ENCODE measurements around the gene FLII.

FLII gene

GRCh38 chr17:18235743-18236256 lies 22.7 kb downstream of the FLII start:
- Histone ChIP-seq H3K36me3 (ENCODE audit: control insufficient read depth, low read depth, low read length) (peaks cover 66% of the 10 kb centered on the region), H3K9me3 (ENCODE audit: control insufficient read depth, low read depth, low read length) (no peaks in the 10 kb centered on the region), H3K4me1 (ENCODE audit: control insufficient read depth, low read depth, low read length) (peaks cover 3% of the 10 kb centered on the region), H3K9ac (ENCODE audit: low read length) (no peak overlapping the region), H3K4me3 (ENCODE audit: low read length) (no peak overlapping the region), H3K27me3 (ENCODE audit: control insufficient read depth, insufficient read depth, low read length) (no peaks in the 10 kb centered on the region), H3K27ac (ENCODE audit: low read length) (no peak overlapping the region)

- peaks cover 6% of the 10 kb centered on the region for H3K4me1 ChIP-seq (ENCODE audit: control insufficient read depth, low read depth, low read length)
- H3K27me3 ChIP-seq (ENCODE audit: control insufficient read depth, insufficient read depth, low read length): no peaks in the 10 kb centered on the region
- H3K27ac ChIP-seq (ENCODE audit: low read length): no peak overlapping the region
- no peak overlapping the region for H3K9ac ChIP-seq (ENCODE audit: low read length)
- H3K36me3 ChIP-seq (ENCODE audit: control insufficient read depth, low read depth, low read length): peaks cover 59% of the 10 kb centered on the region
- no peak overlapping the region for H3K4me3 ChIP-seq (ENCODE audit: low read length)
- no peaks in the 10 kb centered on the region for H3K9me3 ChIP-seq (ENCODE audit: control insufficient read depth, low read depth, low read length)
These were observed 23.6 kb downstream of the FLII start for GRCh38 chr17:18234853-18235380.

GRCh38 chr17:18233803-18234518 lies 24.6 kb downstream of the FLII start:
- Histone ChIP-seq H3K4me1 (ENCODE audit: control insufficient read depth, low read depth, low read length) (peaks cover 6% of the 10 kb centered on the region), H3K27me3 (ENCODE audit: control insufficient read depth, insufficient read depth, low read length) (no peaks in the 10 kb centered on the region), H3K4me3 (ENCODE audit: low read length) (no peak overlapping the region), H3K9me3 (ENCODE audit: control insufficient read depth, low read depth, low read length) (no peaks in the 10 kb centered on the region), H3K27ac (ENCODE audit: low read length) (no peak overlapping the region), H3K9ac (ENCODE audit: low read length) (no peak overlapping the region), H3K36me3 (ENCODE audit: control insufficient read depth, low read depth, low read length) (peaks cover 54% of the 10 kb centered on the region)

- Histone ChIP-seq H3K36me3 (ENCODE audit: control insufficient read depth, low read depth, low read length) (peaks cover 31% of the 10 kb centered on the region), H3K4me3 (ENCODE audit: low read length) (no peak overlapping the region)
These were observed 27.4 kb downstream of the FLII start for GRCh38 chr17:18231164-18231563.

GRCh38 chr17:18230288-18231141 lies 28.0 kb downstream of the FLII start:
- no peak overlapping the region for H3K4me3 ChIP-seq (ENCODE audit: low read length)
- peaks cover 6% of the 10 kb centered on the region for H3K4me1 ChIP-seq (ENCODE audit: control insufficient read depth, low read depth, low read length)
- H3K36me3 ChIP-seq (ENCODE audit: control insufficient read depth, low read depth, low read length): peaks cover 28% of the 10 kb centered on the region
- no peaks in the 10 kb centered on the region for H3K27me3 ChIP-seq (ENCODE audit: control insufficient read depth, insufficient read depth, low read length)
- H3K9me3 ChIP-seq (ENCODE audit: control insufficient read depth, low read depth, low read length): no peaks in the 10 kb centered on the region
- no peak overlapping the region for H3K27ac ChIP-seq (ENCODE audit: low read length)
- no peak overlapping the region for H3K9ac ChIP-seq (ENCODE audit: low read length)

More at GRCh38 chr17:18231164-18231563, 27.4 kb downstream of the FLII start:
- Histone ChIP-seq H3K27me3 (ENCODE audit: control insufficient read depth, insufficient read depth, low read length) (no peaks in the 10 kb centered on the region), H3K4me1 (ENCODE audit: control insufficient read depth, low read depth, low read length) (peaks cover 6% of the 10 kb centered on the region), H3K9ac (ENCODE audit: low read length) (no peak overlapping the region), H3K27ac (ENCODE audit: low read length) (no peak overlapping the region), H3K9me3 (ENCODE audit: control insufficient read depth, low read depth, low read length) (no peaks in the 10 kb centered on the region)

- no peak overlapping the region for H3K4me3 ChIP-seq (ENCODE audit: low read length)
- no peaks in the 10 kb centered on the region for H3K9me3 ChIP-seq (ENCODE audit: control insufficient read depth, low read depth, low read length)
- no peak overlapping the region for H3K27ac ChIP-seq (ENCODE audit: low read length)
- peaks cover 21% of the 10 kb centered on the region for H3K36me3 ChIP-seq (ENCODE audit: control insufficient read depth, low read depth, low read length)
- no peaks in the 10 kb centered on the region for H3K27me3 ChIP-seq (ENCODE audit: control insufficient read depth, insufficient read depth, low read length)
- no peak overlapping the region for H3K9ac ChIP-seq (ENCODE audit: low read length)
- peaks cover 6% of the 10 kb centered on the region for H3K4me1 ChIP-seq (ENCODE audit: control insufficient read depth, low read depth, low read length)
These were observed 28.8 kb downstream of the FLII start for GRCh38 chr17:18229771-18230170.

GRCh38 chr17:18229254-18229653 lies 29.3 kb downstream of the FLII start:
- Histone ChIP-seq H3K36me3 (ENCODE audit: control insufficient read depth, low read depth, low read length) (peaks cover 16% of the 10 kb centered on the region), H3K9ac (ENCODE audit: low read length) (no peak overlapping the region), H3K27me3 (ENCODE audit: control insufficient read depth, insufficient read depth, low read length) (no peaks in the 10 kb centered on the region), H3K4me3 (ENCODE audit: low read length) (no peak overlapping the region), H3K4me1 (ENCODE audit: control insufficient read depth, low read depth, low read length) (peaks cover 8% of the 10 kb centered on the region), H3K27ac (ENCODE audit: low read length) (no peak overlapping the region), H3K9me3 (ENCODE audit: control insufficient read depth, low read depth, low read length) (no peaks in the 10 kb centered on the region)

GRCh38 chr17:18228176-18228682 lies 30.3 kb downstream of the FLII start:
- H3K27me3 ChIP-seq (ENCODE audit: control insufficient read depth, insufficient read depth, low read length): no peaks in the 10 kb centered on the region
- H3K4me3 ChIP-seq (ENCODE audit: low read length): no peak overlapping the region
- no peak overlapping the region for H3K9ac ChIP-seq (ENCODE audit: low read length)
- H3K36me3 ChIP-seq (ENCODE audit: control insufficient read depth, low read depth, low read length): peaks cover 5% of the 10 kb centered on the region
- H3K27ac ChIP-seq (ENCODE audit: low read length): no peak overlapping the region
- peaks cover 12% of the 10 kb centered on the region for H3K4me1 ChIP-seq (ENCODE audit: control insufficient read depth, low read depth, low read length)
- H3K9me3 ChIP-seq (ENCODE audit: control insufficient read depth, low read depth, low read length): no peaks in the 10 kb centered on the region

- Histone ChIP-seq H3K36me3 (ENCODE audit: control insufficient read depth, low read depth, low read length) (peaks cover 3% of the 10 kb centered on the region), H3K4me3 (ENCODE audit: low read length) (no peak overlapping the region), H3K9me3 (ENCODE audit: control insufficient read depth, low read depth, low read length) (no peaks in the 10 kb centered on the region), H3K9ac (ENCODE audit: low read length) (no peak overlapping the region), H3K4me1 (ENCODE audit: control insufficient read depth, low read depth, low read length) (peaks cover 12% of the 10 kb centered on the region), H3K27ac (ENCODE audit: low read length) (no peak overlapping the region), H3K27me3 (ENCODE audit: control insufficient read depth, insufficient read depth, low read length) (no peaks in the 10 kb centered on the region)
These were observed 30.9 kb downstream of the FLII start for GRCh38 chr17:18227635-18228034.

- H3K27me3 ChIP-seq (ENCODE audit: control insufficient read depth, insufficient read depth, low read length): no peaks in the 10 kb centered on the region
- peak overlapping the region; percentile 85 for H3K4me3 ChIP-seq (ENCODE audit: low read length)
- peak overlapping the region; percentile 66 for H3K9ac ChIP-seq (ENCODE audit: low read length)
- H3K4me1 ChIP-seq (ENCODE audit: control insufficient read depth, low read depth, low read length): peaks cover 12% of the 10 kb centered on the region
- no peaks in the 10 kb centered on the region for H3K9me3 ChIP-seq (ENCODE audit: control insufficient read depth, low read depth, low read length)
- H3K27ac ChIP-seq (ENCODE audit: low read length): no peak overlapping the region
- H3K36me3 ChIP-seq (ENCODE audit: control insufficient read depth, low read depth, low read length): no peaks in the 10 kb centered on the region
These were observed 32.1 kb downstream of the FLII start for GRCh38 chr17:18226284-18226945.
